Trophoblast cell (in vitro differentiated cells and primary cell): ENCODE results near the gene CCDC177.

Source experiments
- DNase-seq, 2 donors: peaks; one replicate each; pipeline ENCODE4 v3.0.0-alpha.2; 2016
- H2AFZ ChIP-seq: 2 replicates; pipeline ENCODE4 v1.6.1; 2013; ENCODE audit warnings: low read length, moderate library complexity, mild to moderate bottlenecking; ENCODE audit not compliant: insufficient read depth, poor library complexity
- H2AK5ac ChIP-seq: 2 replicates; pipeline ENCODE4 v1.6.1; 2013; ENCODE audit warnings: mild to moderate bottlenecking, low read length
- H2BK120ac ChIP-seq: 2 replicates; pipeline ENCODE4 v1.6.1; 2013; ENCODE audit warnings: low read length, mild to moderate bottlenecking, moderate library complexity; ENCODE audit not compliant: insufficient read depth, poor library complexity
- H2BK12ac ChIP-seq: 2 replicates; pipeline ENCODE4 v1.6.1; 2013; ENCODE audit warnings: mild to moderate bottlenecking, low read length, moderate library complexity
- H2BK5ac ChIP-seq: 2 replicates; pipeline ENCODE4 v1.6.1; 2013; ENCODE audit warnings: low read length, low read depth, moderate library complexity, mild to moderate bottlenecking; ENCODE audit not compliant: poor library complexity
- H3K14ac ChIP-seq: 2 replicates; pipeline ENCODE4 v1.6.1; 2013; ENCODE audit warnings: mild to moderate bottlenecking, low read length
- H3K18ac ChIP-seq: 2 replicates; pipeline ENCODE4 v1.6.1; 2013; ENCODE audit warnings: mild to moderate bottlenecking, low read length
- H3K23ac ChIP-seq: 2 replicates; pipeline ENCODE4 v1.6.1; 2013; ENCODE audit warnings: low read length
- H3K27ac ChIP-seq: 2 replicates; pipeline ENCODE4 v1.5.1; 2013; ENCODE audit warnings: low read depth, mild to moderate bottlenecking, inconsistent platforms, low read length, moderate library complexity
- H3K27me3 ChIP-seq: 2 replicates; pipeline ENCODE4 v1.6.1; 2013; ENCODE audit warnings: inconsistent platforms, mild to moderate bottlenecking, low read length, moderate library complexity; ENCODE audit not compliant: insufficient read depth
- H3K36me3 ChIP-seq, 2 experiments: 1 replicate in 1 of 2; 2 replicates in 1 of 2; pipeline ENCODE4 v1.6.1; 2013; ENCODE audit warnings: low read length in 2 of 2, mild to moderate bottlenecking in 2 of 2, moderate library complexity in 1 of 2; ENCODE audit not compliant: insufficient read depth in 2 of 2, control insufficient read depth in 1 of 2
- H3K4ac ChIP-seq: 2 replicates; pipeline ENCODE4 v1.6.1; 2013; ENCODE audit warnings: low read depth, mild to moderate bottlenecking, low read length, moderate library complexity
- H3K4me1 ChIP-seq, 2 experiments: 1 replicate in 1 of 2; 2 replicates in 1 of 2; pipeline ENCODE4 v1.6.1; 2013; ENCODE audit warnings: low read length in 2 of 2, mild to moderate bottlenecking in 2 of 2, moderate library complexity in 1 of 2; ENCODE audit not compliant: insufficient read depth in 2 of 2, control insufficient read depth in 1 of 2
- H3K4me2 ChIP-seq: 2 replicates; pipeline ENCODE4 v1.6.1; 2013; ENCODE audit warnings: inconsistent platforms, mild to moderate bottlenecking, low read length, moderate library complexity
- H3K4me3 ChIP-seq: 2 replicates; pipeline ENCODE4 v1.5.1; 2013; ENCODE audit warnings: mild to moderate bottlenecking, low read depth, low read length, inconsistent platforms
- H3K79me1 ChIP-seq: one replicate; pipeline ENCODE4 v1.6.1; 2013; ENCODE audit warnings: low read length
- H3K79me2 ChIP-seq: 2 replicates; pipeline ENCODE4 v1.6.1; 2013; ENCODE audit warnings: low read length, mild to moderate bottlenecking; ENCODE audit not compliant: control insufficient read depth, insufficient read depth, poor library complexity
- H3K9ac ChIP-seq: 2 replicates; pipeline ENCODE4 v1.6.1; 2013; ENCODE audit warnings: mild to moderate bottlenecking, low read length
- H3K9me3 ChIP-seq: 2 replicates; pipeline ENCODE4 v1.6.1; 2013; ENCODE audit warnings: low read depth, mild to moderate bottlenecking, control low read depth, inconsistent platforms, low read length; ENCODE audit not compliant: insufficient read depth
- H4K12ac ChIP-seq: 2 replicates; pipeline ENCODE4 v1.6.1; 2013; ENCODE audit warnings: low read depth, mild to moderate bottlenecking, low read length, moderate library complexity
- H4K8ac ChIP-seq: 2 replicates; pipeline ENCODE4 v1.6.1; 2013; ENCODE audit warnings: low read depth, mild to moderate bottlenecking, low read length, moderate library complexity
- H4K91ac ChIP-seq: one replicate; pipeline ENCODE4 v1.6.1; 2013; ENCODE audit warnings: low read depth, mild to moderate bottlenecking, low read length, moderate library complexity
- WGBS: extraction: QIAGEN DNeasy Blood & Tissue Kit; methylation state at CpG from one replicate; pipeline ENCODE4 v1.1.7; 2013; ENCODE audit warnings: missing lambda C conversion rate; ENCODE audit not compliant: insufficient read length, insufficient coverage; ENCODE audit errors: extremely low coverage; 5-methylcytosine and 5-hydroxymethylcytosine counted together

CCDC177 gene

GRCh38 chr14:69595336-69595735, 20.7 kb upstream of the CCDC177 start:
- Histone ChIP-seq H2AK5ac (no peak overlapping the region), H3K79me1 (no peaks in the 10 kb centered on the region), H3K4me1 (peaks cover 0 to 4% of the 10 kb centered on the region in 2 experiments), H3K14ac (no peak overlapping the region), H3K9ac (no peak overlapping the region), H4K12ac (no peak overlapping the region), H2BK12ac (no peak overlapping the region), H3K9me3 (no peaks in the 10 kb centered on the region), H3K36me3 (no peaks in the 10 kb centered on the region), H3K79me2 (no peaks in the 10 kb centered on the region), H2AFZ (no peak overlapping the region), H3K27ac (no peak overlapping the region), H3K4me2 (no peak overlapping the region), H3K4ac (no peak overlapping the region), H2BK120ac (no peak overlapping the region), H4K8ac (no peak overlapping the region), H3K27me3 (no peaks in the 10 kb centered on the region), H3K4me3 (no peak overlapping the region), H4K91ac (no peak overlapping the region), H2BK5ac (no peak overlapping the region), H3K23ac (no peak overlapping the region), H3K18ac (no peak overlapping the region)
- no peak for DNase-seq
- WGBS, result no CpG with 5 or more reads among the region's 5 CpGs

DNA sequence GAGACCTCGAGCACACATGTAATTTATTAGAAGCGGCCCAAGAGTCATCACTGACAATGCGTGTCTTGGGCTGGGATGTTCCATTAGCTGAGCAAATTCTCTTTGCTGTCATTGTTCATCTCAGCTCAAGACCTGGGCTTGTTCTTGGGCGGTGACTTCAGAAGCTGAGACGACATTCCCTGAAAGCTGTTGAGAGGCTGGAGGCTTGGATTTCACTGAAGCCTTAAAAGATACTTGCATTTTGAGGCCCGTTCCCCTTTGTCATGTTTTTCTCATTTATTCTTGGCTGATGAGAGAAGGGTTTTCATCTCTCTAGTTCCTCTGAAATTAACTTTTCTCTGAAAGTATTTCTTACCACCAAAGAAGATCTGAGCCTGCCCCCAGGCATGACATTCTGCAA, 20.2 kb upstream of the CCDC177 start:
- Histone ChIP-seq H3K9me3 (no peaks in the 10 kb centered on the region), H3K9ac (no peak overlapping the region), H3K36me3 (no peaks in the 10 kb centered on the region), H3K4me2 (no peak overlapping the region), H3K27ac (no peak overlapping the region), H3K18ac (no peak overlapping the region), H3K4me3 (no peak overlapping the region), H3K14ac (no peak overlapping the region), H3K4ac (no peak overlapping the region), H3K23ac (no peak overlapping the region), H4K8ac (no peak overlapping the region), H2AK5ac (no peak overlapping the region), H2BK5ac (no peak overlapping the region), H4K12ac (no peak overlapping the region), H4K91ac (no peak overlapping the region), H3K79me1 (no peaks in the 10 kb centered on the region), H3K79me2 (no peaks in the 10 kb centered on the region), H2AFZ (no peak overlapping the region), H2BK12ac (no peak overlapping the region), H2BK120ac (no peak overlapping the region), H3K4me1 (peaks cover 0 to 4% of the 10 kb centered on the region in 2 experiments), H3K27me3 (no peaks in the 10 kb centered on the region)
- peak in 1 of 2 donors; percentile 38 for DNase-seq
- WGBS, result no CpG with 5 or more reads among the region's 6 CpGs

GRCh38 chr14:69593018-69593677, 18.5 kb upstream of the CCDC177 start:
- Histone ChIP-seq H3K23ac (no peak overlapping the region), H3K27me3 (no peaks in the 10 kb centered on the region), H4K91ac (no peak overlapping the region), H3K14ac (no peak overlapping the region), H3K4ac (no peak overlapping the region), H3K79me1 (no peaks in the 10 kb centered on the region), H2BK120ac (no peak overlapping the region), H2AFZ (no peak overlapping the region), H3K27ac (no peak overlapping the region), H3K79me2 (no peaks in the 10 kb centered on the region), H3K4me1 (peaks cover 0 to 4% of the 10 kb centered on the region in 2 experiments), H3K18ac (no peak overlapping the region), H4K8ac (no peak overlapping the region), H2AK5ac (no peak overlapping the region), H3K4me3 (no peak overlapping the region), H3K4me2 (no peak overlapping the region), H3K9ac (no peak overlapping the region), H2BK5ac (no peak overlapping the region), H3K36me3 (no peaks in the 10 kb centered on the region), H3K9me3 (no peaks in the 10 kb centered on the region), H2BK12ac (no peak overlapping the region), H4K12ac (no peak overlapping the region)
- no CpG with 5 or more reads among the region's 6 CpGs for WGBS
- DNase-seq, result no peak

DNA sequence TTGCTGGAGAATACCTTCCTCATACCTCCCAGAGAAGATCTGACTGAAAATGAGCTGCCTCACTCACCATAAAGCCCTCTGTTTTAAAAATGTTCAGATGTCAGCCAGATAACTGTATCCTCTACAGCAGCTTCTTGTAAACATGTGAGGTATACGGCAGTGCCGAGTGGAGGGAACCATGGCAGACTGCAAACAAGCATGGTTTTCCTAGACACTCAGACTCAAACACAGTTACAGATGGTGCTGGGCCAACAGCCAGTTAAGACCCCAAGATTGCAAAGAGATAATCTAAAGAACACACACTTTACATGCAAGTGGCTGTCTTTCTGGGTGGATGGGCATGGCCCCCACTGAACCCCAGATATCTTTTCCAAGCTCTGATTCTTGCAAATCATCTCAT, 16.6 kb upstream of the CCDC177 start:
- no peak overlapping the region for H2BK5ac ChIP-seq
- no peak overlapping the region for H3K27ac ChIP-seq
- H2BK120ac ChIP-seq, result no peak overlapping the region
- H3K9me3 ChIP-seq, result no peaks in the 10 kb centered on the region
- H3K79me2 ChIP-seq, result no peaks in the 10 kb centered on the region
- H4K12ac ChIP-seq, result no peak overlapping the region
- no peak overlapping the region for H3K4me2 ChIP-seq
- H3K18ac ChIP-seq, result no peak overlapping the region
- no peaks in the 10 kb centered on the region for H3K79me1 ChIP-seq
- H3K27me3 ChIP-seq, result no peaks in the 10 kb centered on the region
- no peak overlapping the region for H2AK5ac ChIP-seq
- no peak overlapping the region for H4K8ac ChIP-seq
- H2AFZ ChIP-seq, result no peak overlapping the region
- H3K9ac ChIP-seq, result no peak overlapping the region
- DNase-seq, result no peak
- no peak overlapping the region for H3K4me3 ChIP-seq
- H3K23ac ChIP-seq, result no peak overlapping the region
- no peak overlapping the region for H3K14ac ChIP-seq
- H3K4me1 ChIP-seq, result peaks cover 0 to 4% of the 10 kb centered on the region in 2 experiments
- H2BK12ac ChIP-seq, result no peak overlapping the region
- no peaks in the 10 kb centered on the region for H3K36me3 ChIP-seq
- no peak overlapping the region for H3K4ac ChIP-seq
- H4K91ac ChIP-seq, result no peak overlapping the region
- WGBS, result no CpG with 5 or more reads among the region's 2 CpGs
